HEK293 (cell line): Measurements from ENCODE around the gene SHROOM3.
A peak's percentile ranks its signal among the peaks of the same experiment; 100 is the strongest.

Experiments used
- CTCF ChIA-PET: fragments of 350-600 bp; formaldehyde crosslinking; extraction: SDS; loops from one replicate; lab custom pipeline; 2021; ENCODE audit warnings: antibody characterized with exemption; lab: Yijun Ruan, JAX
- POLR2A ChIA-PET: fragments of 300-600 bp; formaldehyde crosslinking; extraction: SDS; loops from one replicate; lab custom pipeline; 2020; ENCODE audit warnings: antibody characterized with exemption, inconsistent platforms; lab: Yijun Ruan, JAX
- H3K27ac ChIP-seq: fragments of 200-500 bp; sonication (Bioruptor generic); 2 replicates; pipeline ENCODE4 v1.5.1; 2014; ENCODE audit warnings: low read depth, low read length, control low read depth, inconsistent platforms; ENCODE audit errors: extremely low read depth
- H3K36me3 ChIP-seq, 2 experiments: fragments of 200-500 bp in 1 of 2; sonication (Bioruptor generic) in 1 of 2; 1 replicate in 1 of 2; 2 replicates in 1 of 2; pipeline ENCODE4 v1.5.1; 2014 to 2017; ENCODE audit warnings: inconsistent platforms in 2 of 2, low read length in 2 of 2; ENCODE audit not compliant: control insufficient read depth in 2 of 2, insufficient read depth in 1 of 2
- H3K4me1 ChIP-seq: fragments of 200-500 bp; sonication (Bioruptor generic); 2 replicates; pipeline ENCODE4 v1.5.1; 2014; ENCODE audit warnings: mild to moderate bottlenecking, low read length, inconsistent platforms; ENCODE audit not compliant: control insufficient read depth, insufficient read depth
- H3K4me3 ChIP-seq: 2 replicates; pipeline ENCODE4 v1.5.1; 2011; ENCODE audit warnings: low read depth, mild to moderate bottlenecking, control low read depth, low read length, moderate library complexity
- H3K9me3 ChIP-seq: fragments of 200-500 bp; sonication (Bioruptor generic); 2 replicates; pipeline ENCODE4 v1.5.1; 2014; ENCODE audit warnings: low read depth, low read length, inconsistent platforms; ENCODE audit not compliant: control insufficient read depth, insufficient read depth
- BCL11A ChIP-seq: fragments of 450-650 bp; formaldehyde crosslinking; IDR thresholded peaks from 2 replicates; pipeline ENCODE4 v1.5.1; 2016; ENCODE audit warnings: low read depth, missing biosample characterization, missing genetic modification characterization
- KLF8 ChIP-seq: fragments of 450-650 bp; formaldehyde crosslinking; IDR thresholded peaks from 2 replicates; pipeline ENCODE4 v1.5.1; 2016; ENCODE audit warnings: missing biosample characterization, missing genetic modification characterization
- OSR2 ChIP-seq: fragments of 450-650 bp; formaldehyde crosslinking; IDR thresholded peaks from 2 replicates; pipeline ENCODE4 v1.5.1; 2016; ENCODE audit warnings: missing biosample characterization, missing genetic modification characterization
- SP7 ChIP-seq: fragments of 450-650 bp; formaldehyde crosslinking; IDR thresholded peaks from 2 replicates; pipeline ENCODE4 v1.5.1; 2016; ENCODE audit warnings: missing biosample characterization, missing genetic modification characterization
- TSHZ1 ChIP-seq: fragments of 450-650 bp; formaldehyde crosslinking; IDR thresholded peaks from 2 replicates; pipeline ENCODE4 v1.5.1; 2016; ENCODE audit warnings: missing biosample characterization, missing genetic modification characterization, borderline replicate concordance
- ZBTB20 ChIP-seq: fragments of 450-650 bp; formaldehyde crosslinking; IDR thresholded peaks from 2 replicates; pipeline ENCODE4 v1.5.1; 2016; ENCODE audit warnings: missing biosample characterization, missing genetic modification characterization
- ZEB2 ChIP-seq: fragments of 450-650 bp; formaldehyde crosslinking; IDR thresholded peaks from 2 replicates; pipeline ENCODE4 v1.5.1; 2016; ENCODE audit warnings: missing biosample characterization, missing genetic modification characterization
- ZNF121 ChIP-seq: fragments of 450-650 bp; formaldehyde crosslinking; IDR thresholded peaks from 2 replicates; pipeline ENCODE4 v1.5.1; 2016; ENCODE audit warnings: missing biosample characterization, missing genetic modification characterization
- ZNF155 ChIP-seq: fragments of 450-650 bp; formaldehyde crosslinking; IDR thresholded peaks from 2 replicates; pipeline ENCODE4 v1.5.1; 2016; ENCODE audit warnings: missing biosample characterization, missing genetic modification characterization
- ZNF24 ChIP-seq: fragments of 450-650 bp; formaldehyde crosslinking; IDR thresholded peaks from 2 replicates; pipeline ENCODE4 v1.5.1; 2016; ENCODE audit warnings: missing biosample characterization, missing genetic modification characterization
- ZNF335 ChIP-seq: fragments of 450-650 bp; formaldehyde crosslinking; conservative IDR thresholded peaks from 2 replicates; pipeline ENCODE4 v1.5.1; 2016; ENCODE audit warnings: missing biosample characterization, missing genetic modification characterization
- ZNF350 ChIP-seq: fragments of 450-650 bp; formaldehyde crosslinking; IDR thresholded peaks from 2 replicates; pipeline ENCODE4 v1.5.0; 2017; ENCODE audit warnings: missing biosample characterization, mild to moderate bottlenecking, missing genetic modification characterization
- ZNF366 ChIP-seq: fragments of 450-650 bp; formaldehyde crosslinking; conservative IDR thresholded peaks from 2 replicates; pipeline ENCODE4 v1.5.1; 2016; ENCODE audit warnings: missing biosample characterization, missing genetic modification characterization
- ZNF398 ChIP-seq: fragments of 450-650 bp; formaldehyde crosslinking; IDR thresholded peaks from 2 replicates; pipeline ENCODE4 v1.5.1; 2017; ENCODE audit warnings: missing biosample characterization, missing genetic modification characterization
- ZNF629 ChIP-seq: fragments of 450-650 bp; formaldehyde crosslinking; IDR thresholded peaks from 2 replicates; pipeline ENCODE4 v1.5.1; 2017; ENCODE audit warnings: missing biosample characterization, missing genetic modification characterization
- ZNF776 ChIP-seq: fragments of 450-650 bp; formaldehyde crosslinking; IDR thresholded peaks from 2 replicates; pipeline ENCODE4 v1.5.0; 2017; ENCODE audit warnings: missing biosample characterization, missing genetic modification characterization, borderline replicate concordance
- ZNF843 ChIP-seq: fragments of 450-650 bp; formaldehyde crosslinking; IDR thresholded peaks from 2 replicates; pipeline ENCODE4 v1.5.1; 2016; ENCODE audit warnings: missing biosample characterization, missing genetic modification characterization
- ZXDB ChIP-seq: fragments of 450-650 bp; formaldehyde crosslinking; IDR thresholded peaks from 2 replicates; pipeline ENCODE4 v1.5.1; 2016; ENCODE audit warnings: missing biosample characterization, missing genetic modification characterization
- TF ChIP-seq, protein P1 (sequence below): fragments of 450-650 bp; formaldehyde crosslinking; IDR thresholded peaks from 2 replicates; pipeline ENCODE4 v1.5.1; 2016; ENCODE audit warnings: missing biosample characterization, missing genetic modification characterization
- TF ChIP-seq, protein P2 (sequence below): fragments of 450-650 bp; formaldehyde crosslinking; IDR thresholded peaks from 2 replicates; pipeline ENCODE4 v1.5.1; 2017; ENCODE audit warnings: missing biosample characterization, missing genetic modification characterization
- TF ChIP-seq, protein P3 (sequence below): fragments of 450-650 bp; formaldehyde crosslinking; IDR thresholded peaks from 2 replicates; pipeline ENCODE4 v1.5.1; 2016; ENCODE audit warnings: missing biosample characterization, missing genetic modification characterization

The SHROOM3 gene

DNA sequence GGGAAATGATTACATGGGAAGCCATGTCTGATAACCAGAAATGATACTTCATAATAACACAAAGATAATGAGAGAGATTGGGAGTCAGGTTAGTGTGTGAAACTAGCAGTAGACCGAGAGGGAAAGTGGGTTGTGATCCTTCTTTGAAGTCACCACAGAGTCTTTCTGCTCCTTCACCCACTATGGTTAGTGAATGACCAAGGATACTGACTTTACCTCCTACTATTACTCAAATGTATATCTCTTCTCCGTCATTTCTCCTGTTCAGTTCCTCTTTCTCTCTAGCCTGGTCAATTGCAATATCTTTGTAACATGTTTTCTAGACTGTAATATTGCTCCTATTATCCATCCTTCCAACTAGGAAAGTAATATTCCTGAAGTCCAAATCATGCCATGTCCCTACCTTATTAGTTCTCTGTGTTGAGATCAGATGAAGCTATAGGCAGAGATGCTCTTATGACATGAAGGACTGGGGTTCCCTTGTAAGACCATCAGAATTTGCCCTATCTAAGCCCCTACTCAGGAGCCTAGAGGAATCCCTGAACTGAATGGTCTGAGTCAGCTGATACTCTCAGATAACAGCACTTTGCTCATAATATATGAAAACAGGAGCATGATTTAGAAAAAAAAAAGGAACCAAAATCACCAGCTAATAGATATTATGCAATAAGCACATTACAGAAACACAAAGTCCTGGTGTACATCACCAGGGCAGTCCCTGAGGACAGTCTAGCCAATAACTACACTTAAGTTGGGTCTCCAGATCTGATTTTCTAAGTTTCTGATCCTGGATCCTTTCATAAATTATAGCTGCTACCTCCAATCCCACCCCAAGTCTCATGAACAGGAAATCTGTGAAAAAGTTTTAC, 81.2 kb downstream of the SHROOM3 start (continued):
- TF ChIP-seq ZNF776 (tag by site-specific recombination) = no peak

GRCh38 chr4:76518241-76518640, 83.2 kb downstream of the SHROOM3 start:
- ChIA-PET POLR2A (interaction anchor here (0.9 kb wide), 1 partner anchor 72 kb away, joined by 4 read pairs; no protein-coding TSS in a partner anchor), CTCF (interaction anchor here (0.6 to 1.8 kb wide), 3 partner anchors 13 to 229 kb away, joined by 3 to 11 read pairs (median 4); no protein-coding TSS in a partner anchor)
- Histone ChIP-seq H3K27ac (no peak overlapping the region), H3K9me3 (no peaks in the 10 kb centered on the region), H3K36me3 (no peaks in the 10 kb centered on the region), H3K4me1 (peaks cover 4% of the 10 kb centered on the region), H3K4me3 (no peak overlapping the region)
- no peak for TF ChIP-seq ZNF155 (tag by site-specific recombination)
- peak; percentile 66 for TF ChIP-seq ZNF843 (tag by site-specific recombination)
- peak; percentile 62; the same call in 1 of the 2 replicates for TF ChIP-seq ZXDB
- TF ChIP-seq ZNF121 (tag by site-specific recombination) = no peak
- TF ChIP-seq, protein P1, sequence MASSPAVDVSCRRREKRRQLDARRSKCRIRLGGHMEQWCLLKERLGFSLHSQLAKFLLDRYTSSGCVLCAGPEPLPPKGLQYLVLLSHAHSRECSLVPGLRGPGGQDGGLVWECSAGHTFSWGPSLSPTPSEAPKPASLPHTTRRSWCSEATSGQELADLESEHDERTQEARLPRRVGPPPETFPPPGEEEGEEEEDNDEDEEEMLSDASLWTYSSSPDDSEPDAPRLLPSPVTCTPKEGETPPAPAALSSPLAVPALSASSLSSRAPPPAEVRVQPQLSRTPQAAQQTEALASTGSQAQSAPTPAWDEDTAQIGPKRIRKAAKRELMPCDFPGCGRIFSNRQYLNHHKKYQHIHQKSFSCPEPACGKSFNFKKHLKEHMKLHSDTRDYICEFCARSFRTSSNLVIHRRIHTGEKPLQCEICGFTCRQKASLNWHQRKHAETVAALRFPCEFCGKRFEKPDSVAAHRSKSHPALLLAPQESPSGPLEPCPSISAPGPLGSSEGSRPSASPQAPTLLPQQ (tag by site-specific recombination) = peak; percentile 47; the same call in 1 of the 2 replicates
- no peak for TF ChIP-seq ZNF350 (tag by site-specific recombination)
- TF ChIP-seq ZEB2 (tag by site-specific recombination) = peak; percentile 46; the same call in 1 of the 2 replicates
- peak; percentile 56 for TF ChIP-seq ZNF398 (tag by site-specific recombination)
- peak; percentile 76 for TF ChIP-seq ZNF24
- TF ChIP-seq, protein P2, sequence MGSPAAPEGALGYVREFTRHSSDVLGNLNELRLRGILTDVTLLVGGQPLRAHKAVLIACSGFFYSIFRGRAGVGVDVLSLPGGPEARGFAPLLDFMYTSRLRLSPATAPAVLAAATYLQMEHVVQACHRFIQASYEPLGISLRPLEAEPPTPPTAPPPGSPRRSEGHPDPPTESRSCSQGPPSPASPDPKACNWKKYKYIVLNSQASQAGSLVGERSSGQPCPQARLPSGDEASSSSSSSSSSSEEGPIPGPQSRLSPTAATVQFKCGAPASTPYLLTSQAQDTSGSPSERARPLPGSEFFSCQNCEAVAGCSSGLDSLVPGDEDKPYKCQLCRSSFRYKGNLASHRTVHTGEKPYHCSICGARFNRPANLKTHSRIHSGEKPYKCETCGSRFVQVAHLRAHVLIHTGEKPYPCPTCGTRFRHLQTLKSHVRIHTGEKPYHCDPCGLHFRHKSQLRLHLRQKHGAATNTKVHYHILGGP = 0 out of 2 replicates have a peak, but pooled peaks have one; percentile 53
- TF ChIP-seq ZBTB20 = peak; percentile 47; the same call in 1 of the 2 replicates
- peak; percentile 93 for TF ChIP-seq ZNF335
- peak; percentile 94 for TF ChIP-seq ZNF366
- no peak for TF ChIP-seq TSHZ1 (tag by site-specific recombination)
- TF ChIP-seq, protein P3, sequence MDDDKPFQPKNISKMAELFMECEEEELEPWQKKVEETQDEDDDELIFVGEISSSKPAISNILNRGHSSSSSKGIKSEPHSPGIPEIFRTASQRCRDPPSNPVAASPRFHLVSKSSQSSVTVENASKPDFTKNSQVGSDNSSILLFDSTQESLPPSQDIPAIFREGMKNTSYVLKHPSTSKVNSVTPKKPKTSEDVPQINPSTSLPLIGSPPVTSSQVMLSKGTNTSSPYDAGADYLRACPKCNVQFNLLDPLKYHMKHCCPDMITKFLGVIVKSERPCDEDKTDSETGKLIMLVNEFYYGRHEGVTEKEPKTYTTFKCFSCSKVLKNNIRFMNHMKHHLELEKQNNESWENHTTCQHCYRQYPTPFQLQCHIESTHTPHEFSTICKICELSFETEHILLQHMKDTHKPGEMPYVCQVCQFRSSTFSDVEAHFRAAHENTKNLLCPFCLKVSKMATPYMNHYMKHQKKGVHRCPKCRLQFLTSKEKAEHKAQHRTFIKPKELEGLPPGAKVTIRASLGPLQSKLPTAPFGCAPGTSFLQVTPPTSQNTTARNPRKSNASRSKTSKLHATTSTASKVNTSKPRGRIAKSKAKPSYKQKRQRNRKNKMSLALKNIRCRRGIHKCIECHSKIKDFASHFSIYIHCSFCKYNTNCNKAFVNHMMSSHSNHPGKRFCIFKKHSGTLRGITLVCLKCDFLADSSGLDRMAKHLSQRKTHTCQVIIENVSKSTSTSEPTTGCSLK (tag by site-specific recombination) = no peak
- TF ChIP-seq KLF8 (tag by site-specific recombination) = 0 out of 2 replicates have a peak, but pooled peaks have one; percentile 24
- peak; percentile 34; the same call in 1 of the 2 replicates for TF ChIP-seq OSR2 (tag by site-specific recombination)
- TF ChIP-seq ZNF629 = 0 out of 2 replicates have a peak, but pooled peaks have one; percentile 34
- TF ChIP-seq BCL11A (tag by site-specific recombination) = 0 out of 2 replicates have a peak, but pooled peaks have one; percentile 21
- 0 out of 2 replicates have a peak, but pooled peaks have one; percentile 26 for TF ChIP-seq SP7
